Smooth muscle cell (in vitro differentiated cells): Measurements from ENCODE around the gene PDGFB. TPM values are rescaled to one million over a fixed set of nuclear protein-coding genes. Genes with fewer than 3 reads are reported as not detected.

Experiments
- DNase-seq: peaks from one replicate; lab custom pipeline; 2025; ENCODE audit not compliant: unreplicated experiment; lab: John Stamatoyannopoulos, UW
- H2AFZ ChIP-seq: fragments of 200-600 bp; sonication (generic); 2 replicates; pipeline ENCODE4 v1.6.0; 2016; ENCODE audit warnings: antibody characterized with exemption, low read depth, mild to moderate bottlenecking
- H3F3A ChIP-seq: fragments of 200-600 bp; sonication (generic); 2 replicates; pipeline ENCODE4 v1.6.0; 2017; ENCODE audit warnings: antibody characterized with exemption, low read depth
- H3K27ac ChIP-seq: fragments of 200-600 bp; sonication (generic); 2 replicates; pipeline ENCODE4 v1.5.1; 2016; ENCODE audit warnings: low read depth, mild to moderate bottlenecking
- H3K27me3 ChIP-seq: fragments of 200-600 bp; sonication (generic); 2 replicates; pipeline ENCODE4 v1.6.1; 2016; ENCODE audit warnings: low read depth, mild to moderate bottlenecking
- H3K36me3 ChIP-seq: fragments of 200-600 bp; sonication (generic); 2 replicates; pipeline ENCODE4 v1.5.1; 2016; ENCODE audit warnings: low read depth
- H3K4me1 ChIP-seq: fragments of 200-600 bp; sonication (generic); 2 replicates; pipeline ENCODE4 v1.5.1; 2016; ENCODE audit warnings: low read depth
- H3K4me2 ChIP-seq: fragments of 200-600 bp; sonication (generic); 2 replicates; pipeline ENCODE4 v1.6.0; 2016; ENCODE audit warnings: mild to moderate bottlenecking
- H3K4me3 ChIP-seq: fragments of 200-600 bp; sonication (generic); 2 replicates; pipeline ENCODE4 v1.5.1; 2016; ENCODE audit warnings: mild to moderate bottlenecking
- H3K79me2 ChIP-seq: fragments of 200-600 bp; sonication (generic); 2 replicates; pipeline ENCODE4 v1.6.0; 2016; ENCODE audit warnings: low read depth, mild to moderate bottlenecking
- H3K9ac ChIP-seq: fragments of 200-600 bp; sonication (generic); 2 replicates; pipeline ENCODE4 v1.6.0; 2016; ENCODE audit warnings: low read depth
- H3K9me3 ChIP-seq: fragments of 200-600 bp; sonication (generic); replicated peaks from 2 replicates; pipeline ENCODE4 v1.5.1; 2016; ENCODE audit warnings: low read depth
- H4K20me1 ChIP-seq: fragments of 200-600 bp; sonication (generic); 2 replicates; pipeline ENCODE4 v1.6.0; 2016; ENCODE audit warnings: low read depth
- WGBS: methylation state at CpG from one replicate; pipeline ENCODE4 v1.1.7; 2016; ENCODE audit warnings: low lambda C conversion rate; 5-methylcytosine and 5-hydroxymethylcytosine counted together
- polyA plus RNA-seq: library from polyadenylated mRNA; unstranded; fragments of >200 nt; fragmentation: Nextera tagmentation; extraction: Ambion mirVana; gene quantifications from 2 replicates; pipeline ENCODE4 v1.2.1, GENCODE V29; 2016
- total RNA-seq: library from RNA; depleted of rRNA; stranded (reverse); fragments of >200 nt; gene quantifications from 2 replicates; pipeline ENCODE4 v1.2.3, GENCODE V29; 2014
- TF ChIP-seq, protein P1 (sequence below): fragments of 200-600 bp; sonication (generic); IDR thresholded peaks from 2 replicates; pipeline ENCODE4 v1.5.1; 2017; ENCODE audit warnings: borderline replicate concordance, mild to moderate bottlenecking, antibody characterized with exemption; ENCODE audit not compliant: insufficient read depth, poor library complexity, severe bottlenecking

Gene PDGFB
- total and polyA plus RNA-seq, 2 experiments from 2014 or later, result 0.31 to 2.1 TPM

DNA sequence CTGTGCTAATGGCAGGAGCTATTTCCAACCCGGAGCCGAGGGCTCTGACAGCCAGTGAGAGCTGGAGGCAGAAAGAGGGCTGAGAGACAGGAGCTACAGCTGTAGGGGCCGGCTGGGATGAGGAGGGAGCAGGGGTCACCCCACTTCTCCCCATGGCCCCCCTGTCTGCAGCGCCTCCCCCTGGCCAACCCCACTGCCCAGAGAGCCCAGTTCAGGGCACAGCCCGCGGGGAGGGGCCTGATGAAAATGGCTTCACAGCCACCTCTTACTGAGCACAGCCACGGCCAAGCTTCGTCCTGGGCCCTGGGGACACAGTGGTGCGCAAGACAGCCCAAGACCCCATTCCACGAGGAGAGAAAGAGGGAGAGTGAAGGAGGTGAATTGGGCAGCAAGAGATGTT is 46.7 kb upstream of the PDGFB start:
- Histone ChIP-seq H3K9ac (peak overlapping the region; percentile 51), H3K79me2 (no peaks in the 10 kb centered on the region), H3K9me3 (no peaks in the 10 kb centered on the region), H3K4me2 (no peak overlapping the region), H3K27me3 (no peaks in the 10 kb centered on the region), H2AFZ (no peak overlapping the region), H3K36me3 (no peaks in the 10 kb centered on the region), H3K27ac (peak overlapping the region; percentile 56), H3K4me1 (peaks cover 6% of the 10 kb centered on the region), H4K20me1 (no peaks in the 10 kb centered on the region), H3F3A (peaks cover 9% of the 10 kb centered on the region), H3K4me3 (no peak overlapping the region)
- WGBS, result 91% methylated on average over 10 of the region's 10 CpGs
- TF ChIP-seq, protein P1, sequence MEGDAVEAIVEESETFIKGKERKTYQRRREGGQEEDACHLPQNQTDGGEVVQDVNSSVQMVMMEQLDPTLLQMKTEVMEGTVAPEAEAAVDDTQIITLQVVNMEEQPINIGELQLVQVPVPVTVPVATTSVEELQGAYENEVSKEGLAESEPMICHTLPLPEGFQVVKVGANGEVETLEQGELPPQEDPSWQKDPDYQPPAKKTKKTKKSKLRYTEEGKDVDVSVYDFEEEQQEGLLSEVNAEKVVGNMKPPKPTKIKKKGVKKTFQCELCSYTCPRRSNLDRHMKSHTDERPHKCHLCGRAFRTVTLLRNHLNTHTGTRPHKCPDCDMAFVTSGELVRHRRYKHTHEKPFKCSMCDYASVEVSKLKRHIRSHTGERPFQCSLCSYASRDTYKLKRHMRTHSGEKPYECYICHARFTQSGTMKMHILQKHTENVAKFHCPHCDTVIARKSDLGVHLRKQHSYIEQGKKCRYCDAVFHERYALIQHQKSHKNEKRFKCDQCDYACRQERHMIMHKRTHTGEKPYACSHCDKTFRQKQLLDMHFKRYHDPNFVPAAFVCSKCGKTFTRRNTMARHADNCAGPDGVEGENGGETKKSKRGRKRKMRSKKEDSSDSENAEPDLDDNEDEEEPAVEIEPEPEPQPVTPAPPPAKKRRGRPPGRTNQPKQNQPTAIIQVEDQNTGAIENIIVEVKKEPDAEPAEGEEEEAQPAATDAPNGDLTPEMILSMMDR, result peak; percentile 16
- DNase-seq, result no peak

GRCh38 chr22:39290724-39291161 is 46.0 kb upstream of the PDGFB start:
- H3K4me3 ChIP-seq, result no peak overlapping the region
- H4K20me1 ChIP-seq, result no peaks in the 10 kb centered on the region
- no peaks in the 10 kb centered on the region for H3K27me3 ChIP-seq
- no peaks in the 10 kb centered on the region for H3K36me3 ChIP-seq
- DNase-seq, result no peak
- 60% methylated on average over 17 of the region's 17 CpGs for WGBS
- H3K79me2 ChIP-seq, result no peaks in the 10 kb centered on the region
- peaks cover 6% of the 10 kb centered on the region for H3K4me1 ChIP-seq
- no peak overlapping the region for H2AFZ ChIP-seq
- no peak overlapping the region for H3K4me2 ChIP-seq
- no peaks in the 10 kb centered on the region for H3K9me3 ChIP-seq
- peak overlapping the region; percentile 51 for H3K9ac ChIP-seq
- peak overlapping the region; percentile 56 for H3K27ac ChIP-seq
- peaks cover 9% of the 10 kb centered on the region for H3F3A ChIP-seq
- TF ChIP-seq, protein P1, result no peak

GRCh38 chr22:39289975-39290720 is 45.4 kb upstream of the PDGFB start:
- Histone ChIP-seq H3K4me2 (no peak overlapping the region), H3K27me3 (no peaks in the 10 kb centered on the region), H3K9me3 (no peaks in the 10 kb centered on the region), H3K9ac (peak overlapping the region; percentile 51), H4K20me1 (no peaks in the 10 kb centered on the region), H3K4me1 (peaks cover 6% of the 10 kb centered on the region), H3K27ac (peak overlapping the region; percentile 56), H3K79me2 (no peaks in the 10 kb centered on the region), H3K36me3 (no peaks in the 10 kb centered on the region), H3F3A (peaks cover 9% of the 10 kb centered on the region), H2AFZ (no peak overlapping the region), H3K4me3 (no peak overlapping the region)
- no peak for DNase-seq
- WGBS, result 85% methylated on average over 16 of the region's 16 CpGs
- TF ChIP-seq, protein P1, result no peak

DNA sequence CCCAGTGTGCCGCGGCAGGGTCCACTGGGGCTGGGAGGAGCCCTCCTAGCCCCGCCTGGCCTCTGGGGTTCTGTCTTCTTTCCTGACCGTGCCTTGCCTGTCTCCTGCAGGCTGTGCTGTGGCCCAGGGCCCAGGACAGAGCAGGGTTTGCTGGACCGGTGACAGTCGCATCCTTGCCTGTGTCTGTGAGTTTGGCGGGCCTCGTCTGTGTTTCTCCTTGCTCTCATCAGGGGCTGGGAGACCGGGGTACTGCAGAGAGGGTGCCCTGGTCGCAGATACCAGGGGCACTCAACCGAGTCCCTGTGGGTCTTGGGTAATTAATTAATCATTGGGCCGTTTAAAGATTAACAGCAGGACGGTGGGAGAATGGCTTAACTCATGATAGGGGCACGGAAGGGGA is 44.8 kb upstream of the PDGFB start:
- Histone ChIP-seq H3K27me3 (no peaks in the 10 kb centered on the region), H3K79me2 (no peaks in the 10 kb centered on the region), H3K9me3 (no peaks in the 10 kb centered on the region), H3K4me1 (peaks cover 6% of the 10 kb centered on the region), H3F3A (peaks cover 9% of the 10 kb centered on the region), H3K4me3 (no peak overlapping the region), H3K9ac (no peak overlapping the region), H4K20me1 (no peaks in the 10 kb centered on the region), H3K36me3 (no peaks in the 10 kb centered on the region), H3K4me2 (no peak overlapping the region), H3K27ac (no peak overlapping the region), H2AFZ (no peak overlapping the region)
- WGBS, result 82% methylated on average over 14 of the region's 14 CpGs
- TF ChIP-seq, protein P1, result no peak
- DNase-seq, result no peak
